HepG2 (cell line): ENCODE measurements around the gene ZNF524. TPM values are rescaled to one million over a fixed set of nuclear protein-coding genes. Genes with fewer than 3 reads are reported as not detected.

ENCODE experiments used
- ATAC-seq: fragments of 200-7000 bp; cut with Tn5 transposase; 3 replicates; pipeline ENCODE4 v1.9.1; 2020; ENCODE audit warnings: mild to moderate bottlenecking, moderate library complexity
- BruUV-seq: library from RNA; stranded (reverse); fragments of 400-500 nt; replicated peaks from 2 replicates; lab custom pipeline; 2021; lab: Mats Ljungman, UMichigan
- CTCF ChIA-PET: fragments of 300-600 bp; formaldehyde crosslinking; extraction: SDS; loops from one replicate; lab custom pipeline; 2021; ENCODE audit warnings: low total read pairs, inconsistent platforms, low intra/inter-chr PET ratio; lab: Yijun Ruan, JAX
- POLR2A ChIA-PET: fragments of 350-600 bp; sonication (Branson Sonifier 250); formaldehyde crosslinking; loops from one replicate; lab custom pipeline; 2020; ENCODE audit warnings: antibody characterized with exemption, inconsistent platforms; lab: Yijun Ruan, JAX
- DNase-seq: peaks from one replicate; pipeline ENCODE4 v3.0.0-alpha.2; 2015; ENCODE audit warnings: low spot score
- FAIRE-seq: peaks from 3 replicates; lab custom pipeline; 2011; peaks lifted over from hg19 to GRCh38; lab: Jason Lieb, UNC
- H2AFZ ChIP-seq: one replicate; pipeline ENCODE4 v1.6.1; 2011; ENCODE audit warnings: low read length, inconsistent platforms
- H3K27ac ChIP-seq: fragments of 300-600 bp; 3 replicates; pipeline ENCODE4 v1.8.0; 2011; ENCODE audit warnings: mixed run types, mild to moderate bottlenecking, mixed read lengths, low read length, inconsistent platforms; ENCODE audit not compliant: insufficient read depth; ENCODE audit errors: extremely low read length
- H3K27me3 ChIP-seq, 2 experiments: fragments of 200-600 bp in 1 of 2; 2 replicates in 1 of 2; 3 replicates in 1 of 2; pipeline versions ENCODE4 v1.6.0 to v1.8.0; 2011; ENCODE audit warnings: low read length in 2 of 2, mild to moderate bottlenecking in 2 of 2, moderate library complexity in 2 of 2, inconsistent platforms in 1 of 2; ENCODE audit not compliant: insufficient read depth in 2 of 2, control insufficient read depth in 1 of 2
- H3K36me3 ChIP-seq, 2 experiments: fragments of 200-600 bp in 1 of 2; replicated peaks in 1 of 2; 2 replicates in 1 of 2; 3 replicates in 1 of 2; pipeline versions ENCODE4 v1.5.1 to v1.8.0; 2011; ENCODE audit warnings: low read length in 2 of 2, inconsistent platforms in 1 of 2; ENCODE audit not compliant: insufficient read depth in 2 of 2, control insufficient read depth in 1 of 2
- H3K4me1 ChIP-seq: 2 replicates; pipeline ENCODE4 v1.5.1; 2012; ENCODE audit warnings: low read length, inconsistent platforms; ENCODE audit not compliant: insufficient read depth
- H3K4me2 ChIP-seq: 2 replicates; pipeline ENCODE4 v1.6.0; 2011; ENCODE audit warnings: low read depth, low read length, inconsistent platforms
- H3K4me3 ChIP-seq, 3 experiments: fragments of 200-600 bp in 1 of 3; sonication (generic), shearing (Covaris generic) in 1 of 3; replicated peaks in 1 of 3; 2 replicates each; pipeline ENCODE4 v1.5.1; 2011 to 2016; ENCODE audit warnings: low read length in 3 of 3, inconsistent platforms in 2 of 3, low read depth in 2 of 3, mild to moderate bottlenecking in 2 of 3, control low read depth in 1 of 3, mixed read lengths in 1 of 3; ENCODE audit not compliant: insufficient read depth in 1 of 3
- H3K79me2 ChIP-seq: one replicate; pipeline ENCODE4 v1.6.1; 2011; ENCODE audit warnings: low read length, inconsistent platforms; ENCODE audit not compliant: insufficient read depth
- H3K9ac ChIP-seq: 2 replicates; pipeline ENCODE4 v1.6.0; 2011; ENCODE audit warnings: mild to moderate bottlenecking, low read depth, low read length, inconsistent platforms; ENCODE audit not compliant: insufficient read depth
- H3K9me3 ChIP-seq: 2 replicates; pipeline ENCODE4 v1.5.1; 2012; ENCODE audit warnings: mild to moderate bottlenecking, low read length
- H4K20me1 ChIP-seq: 2 replicates; pipeline ENCODE4 v1.6.0; 2011; ENCODE audit warnings: inconsistent platforms, mild to moderate bottlenecking, low read length, moderate library complexity; ENCODE audit not compliant: insufficient read depth
- GATA4 ChIP-seq: sonication (generic); IDR thresholded peaks from 2 replicates; pipeline ENCODE4 v1.6.1; 2016; ENCODE audit warnings: antibody characterized with exemption, low read depth, borderline replicate concordance
- HMGA1 ChIP-seq: sonication (generic); formaldehyde crosslinking; conservative IDR thresholded peaks from 2 replicates; pipeline ENCODE4 v1.4.0; 2020; ENCODE audit warnings: missing genetic modification reagents
- MYNN ChIP-seq: sonication (generic); formaldehyde crosslinking; IDR thresholded peaks from 2 replicates; pipeline ENCODE4 v1.4.0; 2020; ENCODE audit warnings: mild to moderate bottlenecking, low read depth, missing genetic modification reagents
- NCOA5 ChIP-seq: sonication (generic); formaldehyde crosslinking; IDR thresholded peaks from 2 replicates; pipeline ENCODE4 v1.4.0; 2020; ENCODE audit warnings: missing genetic modification reagents
- NFE2L1 ChIP-seq: sonication (generic); formaldehyde crosslinking; IDR thresholded peaks from 2 replicates; pipeline ENCODE4 v1.4.0; 2020; ENCODE audit warnings: missing genetic modification reagents, mild to moderate bottlenecking, borderline replicate concordance
- THAP11 ChIP-seq: IDR thresholded peaks from 2 replicates; pipeline ENCODE4 v1.6.1; 2016; ENCODE audit warnings: missing biosample characterization, missing genetic modification reagents
- ZBTB7A ChIP-seq: sonication (generic); formaldehyde crosslinking; IDR thresholded peaks from 2 replicates; pipeline ENCODE4 v1.8.0; 2022; ENCODE audit warnings: mild to moderate bottlenecking, missing genetic modification reagents
- ZNF20 ChIP-seq: sonication (generic); formaldehyde crosslinking; IDR thresholded peaks from 2 replicates; pipeline ENCODE4 v1.4.0; 2020; ENCODE audit warnings: mild to moderate bottlenecking, moderate library complexity, missing genetic modification reagents
- ZNF550 ChIP-seq: sonication (generic); formaldehyde crosslinking; IDR thresholded peaks from 2 replicates; pipeline ENCODE4 v1.4.0; 2020; ENCODE audit warnings: mild to moderate bottlenecking, missing genetic modification reagents, borderline replicate concordance
- WGBS: methylation state at CpG from one replicate; pipeline ENCODE4 v1.1.6; 2017; ENCODE audit warnings: low lambda C conversion rate; 5-methylcytosine and 5-hydroxymethylcytosine counted together
- in situ Hi-C: cut with HindIII; loops from 2 replicates; pipeline ENCODE4 v1.10.0; 2017; ENCODE audit warnings: low pct_unique_long_range_greater_than_20kb; ENCODE audit not compliant: extremely low pct_ligation_motif_present
- intact Hi-C: fragments of 100-400 bp; cut with micrococcal nuclease; formaldehyde crosslinking; loops from one replicate; pipeline ENCODE4 v1.10.0; 2022; ENCODE audit not compliant: unreplicated experiment
- polyA plus RNA-seq, 8 experiments: library from polyadenylated mRNA; depleted of rRNA in 3 of 8; stranded (reverse) in 7 of 8; unstranded in 1 of 8; fragments of >200 nt; fragmentation: Illumina TruSeq in 4 of 8; extraction: Trizol in 4 of 8; gene quantifications; 2 replicates each; pipeline versions ENCODE4 v1.2.1 to v1.2.3, GENCODE V29; 2011 to 2016; ENCODE audit warnings: low read depth in 4 of 8, missing spikeins in 1 of 8, mixed read lengths in 1 of 8; ENCODE audit not compliant: insufficient read depth in 1 of 8
- total RNA-seq, 5 experiments: library from RNA; depleted of rRNA; stranded (reverse); fragments of >200 nt; fragmentation: Illumina TruSeq; extraction: Trizol; gene quantifications; 2 replicates each; pipeline ENCODE4 v1.2.3, GENCODE V29; 2016; ENCODE audit warnings: low read depth in 1 of 5
- TF ChIP-seq, protein P1 (sequence below): sonication (generic); formaldehyde crosslinking; IDR thresholded peaks from 2 replicates; pipeline ENCODE4 v1.8.0; 2022; ENCODE audit warnings: mild to moderate bottlenecking, missing genetic modification reagents, borderline replicate concordance
- TF ChIP-seq, protein P2 (sequence below): sonication (generic); formaldehyde crosslinking; IDR thresholded peaks from 2 replicates; pipeline ENCODE4 v1.5.1; 2020; ENCODE audit warnings: mild to moderate bottlenecking, missing genetic modification reagents, borderline replicate concordance
- TF ChIP-seq, protein P3 (sequence below): sonication (generic); formaldehyde crosslinking; IDR thresholded peaks from 2 replicates; pipeline ENCODE4 v1.9.0; 2021; ENCODE audit warnings: missing genetic modification reagents, borderline replicate concordance
- TF ChIP-seq, protein P4 (sequence below): fragments of 450-650 bp; IDR thresholded peaks from 2 replicates; pipeline ENCODE4 v1.6.1; 2016

Gene ZNF524
- total and polyA plus RNA-seq, 2 of the 13 experiments (the other 11 are each of a cell fraction or from before 2014, with no cell fraction given) = 3.2 to 4.6 TPM

DNA sequence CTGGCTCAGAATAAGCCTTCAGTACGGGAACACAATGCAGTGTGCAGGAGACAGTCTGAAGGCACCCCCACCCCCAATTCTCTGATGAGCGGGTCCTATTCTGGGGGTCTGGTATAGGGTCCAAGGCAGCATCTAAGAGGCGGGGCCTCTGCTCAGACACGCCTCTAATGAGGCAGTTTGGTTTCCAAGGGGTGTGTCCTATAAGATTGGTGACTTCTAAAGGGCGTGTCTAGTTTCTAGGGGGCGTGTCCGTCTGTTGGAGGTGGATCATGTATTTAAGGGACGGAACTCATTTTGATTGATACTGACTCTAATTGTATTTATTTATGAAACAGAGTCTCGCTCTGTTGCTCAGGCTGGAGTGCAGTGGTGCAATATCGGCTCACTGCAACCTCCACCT lies 9.5 kb upstream of the ZNF524 start:
- Histone ChIP-seq H3K9me3 (no peaks in the 10 kb centered on the region), H2AFZ (no peak overlapping the region), H3K36me3 (peaks cover 5 to 14% of the 10 kb centered on the region in 2 experiments; a peak in 4 of 5 replicates), H3K27ac (no peak overlapping the region), H3K27me3 (no peaks in the 10 kb centered on the region; a peak in 1 of 5 replicates), H3K79me2 (no peaks in the 10 kb centered on the region), H3K4me2 (no peak overlapping the region), H4K20me1 (no peaks in the 10 kb centered on the region), H3K9ac (no peak overlapping the region), H3K4me1 (peaks cover 9% of the 10 kb centered on the region; the same call in 1 of the 2 replicates), H3K4me3 (no peak overlapping the region)
- intact Hi-C loops = no loop called here
- no peak for ATAC-seq
- TF ChIP-seq GATA4 (no peak), ZNF550 (CRISPR knock-in tag) (no peak), NCOA5 (CRISPR knock-in tag) (no peak), HMGA1 (CRISPR knock-in tag) (no peak), NFE2L1 (CRISPR knock-in tag) (no peak), THAP11 (CRISPR knock-in tag) (no peak), ZNF20 (CRISPR knock-in tag) (no peak), ZBTB7A (CRISPR knock-in tag) (no peak), MYNN (no peak)
- TF ChIP-seq, protein P1, sequence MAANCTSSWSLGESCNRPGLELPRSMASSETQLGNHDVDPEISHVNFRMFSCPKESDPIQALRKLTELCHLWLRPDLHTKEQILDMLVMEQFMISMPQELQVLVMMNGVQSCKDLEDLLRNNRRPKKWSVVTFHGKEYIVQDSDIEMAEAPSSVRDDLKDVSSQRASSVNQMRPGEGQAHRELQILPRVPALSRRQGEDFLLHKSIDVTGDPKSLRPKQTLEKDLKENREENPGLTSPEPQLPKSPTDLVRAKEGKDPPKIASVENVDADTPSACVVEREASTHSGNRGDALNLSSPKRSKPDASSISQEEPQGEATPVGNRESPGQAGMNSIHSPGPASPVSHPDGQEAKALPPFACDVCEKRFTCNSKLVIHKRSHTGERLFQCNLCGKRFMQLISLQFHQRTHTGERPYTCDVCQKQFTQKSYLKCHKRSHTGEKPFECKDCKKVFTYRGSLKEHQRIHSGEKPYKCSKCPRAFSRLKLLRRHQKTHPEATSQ (CRISPR knock-in tag) = no peak
- TF ChIP-seq, protein P2, sequence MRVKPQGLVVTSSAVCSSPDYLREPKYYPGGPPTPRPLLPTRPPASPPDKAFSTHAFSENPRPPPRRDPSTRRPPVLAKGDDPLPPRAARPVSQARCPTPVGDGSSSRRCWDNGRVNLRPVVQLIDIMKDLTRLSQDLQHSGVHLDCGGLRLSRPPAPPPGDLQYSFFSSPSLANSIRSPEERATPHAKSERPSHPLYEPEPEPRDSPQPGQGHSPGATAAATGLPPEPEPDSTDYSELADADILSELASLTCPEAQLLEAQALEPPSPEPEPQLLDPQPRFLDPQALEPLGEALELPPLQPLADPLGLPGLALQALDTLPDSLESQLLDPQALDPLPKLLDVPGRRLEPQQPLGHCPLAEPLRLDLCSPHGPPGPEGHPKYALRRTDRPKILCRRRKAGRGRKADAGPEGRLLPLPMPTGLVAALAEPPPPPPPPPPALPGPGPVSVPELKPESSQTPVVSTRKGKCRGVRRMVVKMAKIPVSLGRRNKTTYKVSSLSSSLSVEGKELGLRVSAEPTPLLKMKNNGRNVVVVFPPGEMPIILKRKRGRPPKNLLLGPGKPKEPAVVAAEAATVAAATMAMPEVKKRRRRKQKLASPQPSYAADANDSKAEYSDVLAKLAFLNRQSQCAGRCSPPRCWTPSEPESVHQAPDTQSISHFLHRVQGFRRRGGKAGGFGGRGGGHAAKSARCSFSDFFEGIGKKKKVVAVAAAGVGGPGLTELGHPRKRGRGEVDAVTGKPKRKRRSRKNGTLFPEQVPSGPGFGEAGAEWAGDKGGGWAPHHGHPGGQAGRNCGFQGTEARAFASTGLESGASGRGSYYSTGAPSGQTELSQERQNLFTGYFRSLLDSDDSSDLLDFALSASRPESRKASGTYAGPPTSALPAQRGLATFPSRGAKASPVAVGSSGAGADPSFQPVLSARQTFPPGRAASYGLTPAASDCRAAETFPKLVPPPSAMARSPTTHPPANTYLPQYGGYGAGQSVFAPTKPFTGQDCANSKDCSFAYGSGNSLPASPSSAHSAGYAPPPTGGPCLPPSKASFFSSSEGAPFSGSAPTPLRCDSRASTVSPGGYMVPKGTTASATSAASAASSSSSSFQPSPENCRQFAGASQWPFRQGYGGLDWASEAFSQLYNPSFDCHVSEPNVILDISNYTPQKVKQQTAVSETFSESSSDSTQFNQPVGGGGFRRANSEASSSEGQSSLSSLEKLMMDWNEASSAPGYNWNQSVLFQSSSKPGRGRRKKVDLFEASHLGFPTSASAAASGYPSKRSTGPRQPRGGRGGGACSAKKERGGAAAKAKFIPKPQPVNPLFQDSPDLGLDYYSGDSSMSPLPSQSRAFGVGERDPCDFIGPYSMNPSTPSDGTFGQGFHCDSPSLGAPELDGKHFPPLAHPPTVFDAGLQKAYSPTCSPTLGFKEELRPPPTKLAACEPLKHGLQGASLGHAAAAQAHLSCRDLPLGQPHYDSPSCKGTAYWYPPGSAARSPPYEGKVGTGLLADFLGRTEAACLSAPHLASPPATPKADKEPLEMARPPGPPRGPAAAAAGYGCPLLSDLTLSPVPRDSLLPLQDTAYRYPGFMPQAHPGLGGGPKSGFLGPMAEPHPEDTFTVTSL = no peak
- TF ChIP-seq, protein P3, sequence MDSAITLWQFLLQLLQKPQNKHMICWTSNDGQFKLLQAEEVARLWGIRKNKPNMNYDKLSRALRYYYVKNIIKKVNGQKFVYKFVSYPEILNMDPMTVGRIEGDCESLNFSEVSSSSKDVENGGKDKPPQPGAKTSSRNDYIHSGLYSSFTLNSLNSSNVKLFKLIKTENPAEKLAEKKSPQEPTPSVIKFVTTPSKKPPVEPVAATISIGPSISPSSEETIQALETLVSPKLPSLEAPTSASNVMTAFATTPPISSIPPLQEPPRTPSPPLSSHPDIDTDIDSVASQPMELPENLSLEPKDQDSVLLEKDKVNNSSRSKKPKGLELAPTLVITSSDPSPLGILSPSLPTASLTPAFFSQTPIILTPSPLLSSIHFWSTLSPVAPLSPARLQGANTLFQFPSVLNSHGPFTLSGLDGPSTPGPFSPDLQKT (CRISPR knock-in tag) = no peak
- TF ChIP-seq, protein P4, sequence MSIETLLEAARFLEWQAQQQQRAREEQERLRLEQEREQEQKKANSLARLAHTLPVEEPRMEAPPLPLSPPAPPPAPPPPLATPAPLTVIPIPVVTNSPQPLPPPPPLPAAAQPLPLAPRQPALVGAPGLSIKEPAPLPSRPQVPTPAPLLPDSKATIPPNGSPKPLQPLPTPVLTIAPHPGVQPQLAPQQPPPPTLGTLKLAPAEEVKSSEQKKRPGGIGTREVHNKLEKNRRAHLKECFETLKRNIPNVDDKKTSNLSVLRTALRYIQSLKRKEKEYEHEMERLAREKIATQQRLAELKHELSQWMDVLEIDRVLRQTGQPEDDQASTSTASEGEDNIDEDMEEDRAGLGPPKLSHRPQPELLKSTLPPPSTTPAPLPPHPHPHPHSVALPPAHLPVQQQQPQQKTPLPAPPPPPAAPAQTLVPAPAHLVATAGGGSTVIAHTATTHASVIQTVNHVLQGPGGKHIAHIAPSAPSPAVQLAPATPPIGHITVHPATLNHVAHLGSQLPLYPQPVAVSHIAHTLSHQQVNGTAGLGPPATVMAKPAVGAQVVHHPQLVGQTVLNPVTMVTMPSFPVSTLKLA = no peak
- WGBS = 95% methylated on average over 8 of the region's 10 CpGs
- DNase-seq = no peak
- no peak for FAIRE-seq
- no TSS peak for BruUV-seq
- CTCF ChIA-PET = no interaction called here
- POLR2A ChIA-PET = no interaction called here
- in situ Hi-C loops = no loop called here
